Measurements from ENCODE around the gene JUP. TPM values are rescaled to one million over a fixed set of nuclear protein-coding genes. Genes with fewer than 3 reads are reported as not detected.

Gene JUP
- total and polyA plus RNA-seq, 2 of the 13 experiments (the other 11 are each of a cell fraction or from before 2014, with no cell fraction given), result 12.1 to 20.6 TPM

GRCh38 chr17:41707803-41708669 is 78.5 kb downstream of the JUP start:
- H4K20me1 ChIP-seq (ENCODE audit: insufficient read depth, low read length), result no peaks in the 10 kb centered on the region
- intact Hi-C loops (cut with micrococcal nuclease; ENCODE audit: unreplicated experiment), result no loop called here
- BruUV-seq (replicated peaks), result no TSS peak
- WGBS (ENCODE audit: low lambda C conversion rate), result 11% methylated on average over 10 of the region's 10 CpGs
- no peaks in the 10 kb centered on the region for H3K9me3 ChIP-seq (ENCODE audit: low read length)
- H3K27me3 ChIP-seq (ENCODE audit: control insufficient read depth in 1 of 2, insufficient read depth in 2 of 2, low read length in 2 of 2), result peaks cover 2 to 42% of the 10 kb centered on the region in 2 experiments; a peak in 4 of 5 replicates
- ATAC-seq (peak; percentile 17; the same call in 1 of the 3 replicates), FAIRE-seq (no peak), DNase-seq (ENCODE audit: low spot score) (no peak)
- CTCF ChIA-PET (ENCODE audit: low intra/inter-chr PET ratio, low total read pairs), result no interaction called here
- H3K4me1 ChIP-seq (ENCODE audit: insufficient read depth, low read length), result peaks cover 41% of the 10 kb centered on the region
- no peak overlapping the region for H3K4me3 ChIP-seq (replicated peaks in 1 of 3; ENCODE audit: insufficient read depth in 1 of 3, low read depth in 2 of 3, low read length in 3 of 3)
- TF ChIP-seq ZNF362 (CRISPR knock-in tag; IDR thresholded peaks at IDR 0.05; ENCODE audit: borderline replicate concordance) (0 out of 2 replicates have a peak, but pooled peaks have one; percentile 16), MTF2 (CRISPR knock-in tag; IDR thresholded peaks at IDR 0.05; ENCODE audit: borderline replicate concordance) (no peak), ZNF749 (CRISPR knock-in tag; IDR thresholded peaks at IDR 0.05; ENCODE audit: borderline replicate concordance) (no peak), ZFP82 (CRISPR knock-in tag; IDR thresholded peaks at IDR 0.05; ENCODE audit: borderline replicate concordance) (peak; percentile 33; the same call in 1 of the 2 replicates), ZNF121 (CRISPR knock-in tag; IDR thresholded peaks at IDR 0.05) (peak; percentile 78; the same call in 1 of the 2 replicates)
- POLR2A ChIA-PET, result interaction anchor here (0.8 to 5.2 kb wide), 6 partner anchors 13 to 79 kb away, joined by 3 to 82 read pairs (median 4); partner anchors contain the start of genes EIF1 and JUP
- no peak overlapping the region for H3K4me2 ChIP-seq (ENCODE audit: low read depth, low read length)
- no peak overlapping the region for H2AFZ ChIP-seq (ENCODE audit: low read length)
- H3K27ac ChIP-seq (ENCODE audit: extremely low read length, insufficient read depth, low read length), result no peak overlapping the region
- in situ Hi-C loops (cut with HindIII; ENCODE audit: extremely low pct_ligation_motif_present, low pct_unique_long_range_greater_than_20kb), result no loop called here
- no peaks in the 10 kb centered on the region for H3K36me3 ChIP-seq (replicated peaks in 1 of 2; ENCODE audit: control insufficient read depth in 1 of 2, insufficient read depth in 2 of 2, low read length in 2 of 2)
- H3K9ac ChIP-seq (ENCODE audit: insufficient read depth, low read depth, low read length), result no peak overlapping the region
- no peaks in the 10 kb centered on the region for H3K79me2 ChIP-seq (ENCODE audit: insufficient read depth, low read length)
